PC-3 (cell line): ENCODE measurements around the gene GRB10. TPM values are rescaled to one million over a fixed set of nuclear protein-coding genes. Genes with fewer than 3 reads are reported as not detected.
A peak's percentile ranks its signal among the peaks of the same experiment; 100 is the strongest.

Experiments used
- ATAC-seq: fragments of 200-7000 bp; cut with Tn5 transposase; 2 replicates; pipeline ENCODE4 v1.9.1; 2020; ENCODE audit warnings: mild to moderate bottlenecking, moderate library complexity
- BruUV-seq: library from RNA; stranded (reverse); fragments of 400-500 nt; replicated peaks from 2 replicates; lab custom pipeline; 2021; lab: Mats Ljungman, UMichigan
- CTCF ChIA-PET: fragments of 300-600 bp; sonication (Branson Sonifier 250); formaldehyde crosslinking; loops from one replicate; lab custom pipeline; 2022; ENCODE audit warnings: antibody characterized with exemption; lab: Charles Lee
- POLR2A ChIA-PET: fragments of 300-600 bp; sonication (Branson Sonifier 250); formaldehyde crosslinking; loops from one replicate; lab custom pipeline; 2022; ENCODE audit warnings: antibody characterized with exemption; ENCODE audit not compliant: unreplicated experiment; lab: Charles Lee
- DNase-seq: peaks from one replicate; pipeline ENCODE4 v3.0.0-alpha.2; 2015
- H2AFZ ChIP-seq: fragments of 300-600 bp; sonication (generic); 2 replicates; pipeline ENCODE4 v1.6.0; 2016; ENCODE audit warnings: antibody characterized with exemption, low read length
- H3F3A ChIP-seq: fragments of 300-600 bp; sonication (generic); one replicate; pipeline ENCODE4 v1.6.0; 2017; ENCODE audit warnings: antibody characterized with exemption, low read length, control low read depth, mild to moderate bottlenecking; ENCODE audit not compliant: unreplicated experiment
- H3K27ac ChIP-seq: fragments of 300-600 bp; sonication (generic); 2 replicates; pipeline ENCODE4 v1.5.1; 2016; ENCODE audit warnings: mild to moderate bottlenecking, low read length
- H3K27me3 ChIP-seq: fragments of 300-600 bp; sonication (generic); 2 replicates; pipeline ENCODE4 v1.6.1; 2016; ENCODE audit warnings: low read length, mixed read lengths
- H3K36me3 ChIP-seq: fragments of 300-600 bp; sonication (generic); 2 replicates; pipeline ENCODE4 v1.6.1; 2016; ENCODE audit warnings: low read depth, mixed run types, low read length, mixed read lengths
- H3K4me1 ChIP-seq: fragments of 300-600 bp; sonication (generic); 2 replicates; pipeline ENCODE4 v1.5.1; 2016; ENCODE audit warnings: low read length; ENCODE audit not compliant: insufficient read depth
- H3K4me2 ChIP-seq: fragments of 300-600 bp; sonication (generic); 2 replicates; pipeline ENCODE4 v1.6.0; 2016; ENCODE audit warnings: low read length
- H3K4me3 ChIP-seq: fragments of 300-600 bp; sonication (generic); 2 replicates; pipeline ENCODE4 v1.5.1; 2016; ENCODE audit warnings: mild to moderate bottlenecking, low read length, mixed read lengths
- H3K79me2 ChIP-seq: fragments of 300-600 bp; sonication (generic); 2 replicates; pipeline ENCODE4 v1.6.1; 2017; ENCODE audit warnings: low read length, mixed read lengths
- H3K9ac ChIP-seq: fragments of 300-600 bp; sonication (generic); 2 replicates; pipeline ENCODE4 v1.6.0; 2016; ENCODE audit warnings: mild to moderate bottlenecking, low read length
- H3K9me2 ChIP-seq: fragments of 300-600 bp; sonication (generic); replicated peaks from 2 replicates; pipeline ENCODE4 v1.6.1; 2016; ENCODE audit warnings: mixed run types, low read length, mixed read lengths
- H3K9me3 ChIP-seq: fragments of 300-600 bp; sonication (generic); 2 replicates; pipeline ENCODE4 v1.6.1; 2016; ENCODE audit warnings: low read length, mixed read lengths
- H4K20me1 ChIP-seq: fragments of 300-600 bp; sonication (generic); 2 replicates; pipeline ENCODE4 v1.6.1; 2016; ENCODE audit warnings: low read length, mixed read lengths
- CTCF ChIP-seq: fragments of 300-600 bp; sonication (generic); conservative IDR thresholded peaks from 2 replicates; pipeline ENCODE4 v1.5.1; 2017; ENCODE audit warnings: antibody characterized with exemption, low read depth, mild to moderate bottlenecking, low read length
- EZH2 ChIP-seq: fragments of 300-600 bp; sonication (generic); IDR thresholded peaks from one replicate; pipeline ENCODE4 v1.6.1; 2017; ENCODE audit warnings: antibody characterized with exemption, mild to moderate bottlenecking, low read length; ENCODE audit not compliant: unreplicated experiment
- EZH2phosphoT487 ChIP-seq: fragments of 300-600 bp; sonication (generic); IDR thresholded peaks from 2 replicates; pipeline ENCODE4 v1.6.1; 2018; ENCODE audit warnings: mild to moderate bottlenecking, antibody characterized with exemption, low read length, borderline replicate concordance
- intact Hi-C: fragments of 100-400 bp; cut with micrococcal nuclease; formaldehyde crosslinking; loops from 2 replicates; pipeline ENCODE4 v1.9.0; 2023
- total RNA-seq: library from RNA; depleted of rRNA; stranded (reverse); fragments of >200 nt; gene quantifications from 2 replicates; pipeline ENCODE4 v1.2.3, GENCODE V29; 2014

GRB10 gene
- total RNA-seq, 1 experiment from 2014 or later, result 61.3 TPM

GRCh38 chr7:50825465-50825864, 42.8 kb upstream of the GRB10 start:
- no peaks in the 10 kb centered on the region for H3K79me2 ChIP-seq
- ChIA-PET POLR2A (no interaction called here), CTCF (interaction anchor here (0.6 to 0.8 kb wide), 2 partner anchors 11 to 105 kb away, joined by 4 to 5 read pairs; no protein-coding TSS in a partner anchor)
- no peaks in the 10 kb centered on the region for H3K9me3 ChIP-seq
- no peaks in the 10 kb centered on the region for H3K36me3 ChIP-seq
- ATAC-seq, result no peak
- peaks cover 65% of the 10 kb centered on the region for H3K4me1 ChIP-seq
- intact Hi-C loops, result loop anchor here (5.0 kb wide), 1 partner anchor 137 kb away; no protein-coding TSS in a partner anchor
- no TSS peak for BruUV-seq
- no peak for DNase-seq
- H3K4me2 ChIP-seq, result peak overlapping the region; percentile 15; the same call in 1 of the 2 replicates
- peak overlapping the region; percentile 64 for H3K9ac ChIP-seq
- H2AFZ ChIP-seq, result no peak overlapping the region
- no peaks in the 10 kb centered on the region for H4K20me1 ChIP-seq
- H3K4me3 ChIP-seq, result no peak overlapping the region
- H3K27ac ChIP-seq, result peak overlapping the region; percentile 98
- no peaks in the 10 kb centered on the region for H3K27me3 ChIP-seq
- H3F3A ChIP-seq, result no peaks in the 10 kb centered on the region
- no peaks in the 10 kb centered on the region for H3K9me2 ChIP-seq
- no peak for TF ChIP-seq EZH2phosphoT487
- no peak for TF ChIP-seq CTCF
- TF ChIP-seq EZH2, result no peak

- intact Hi-C loops, result loop anchor here (5.0 kb wide), 1 partner anchor 137 kb away; no protein-coding TSS in a partner anchor
- Histone ChIP-seq H3K9ac (peak overlapping the region; percentile 64), H3K36me3 (no peaks in the 10 kb centered on the region), H3K27me3 (no peaks in the 10 kb centered on the region), H3K4me1 (peaks cover 65% of the 10 kb centered on the region), H4K20me1 (no peaks in the 10 kb centered on the region), H3K4me2 (peak overlapping the region; percentile 15; the same call in 1 of the 2 replicates), H3K9me2 (no peaks in the 10 kb centered on the region), H3F3A (no peaks in the 10 kb centered on the region), H3K79me2 (no peaks in the 10 kb centered on the region), H3K27ac (peak overlapping the region; percentile 98), H2AFZ (no peak overlapping the region), H3K9me3 (no peaks in the 10 kb centered on the region), H3K4me3 (no peak overlapping the region)
- ChIA-PET POLR2A (no interaction called here), CTCF (interaction anchor here (0.6 to 0.8 kb wide), 2 partner anchors 10 to 105 kb away, joined by 4 to 5 read pairs; no protein-coding TSS in a partner anchor)
- DNase-seq (peak; percentile 73), ATAC-seq (peak; percentile 7; the same call in 1 of the 2 replicates)
- TF ChIP-seq CTCF (no peak), EZH2phosphoT487 (no peak), EZH2 (no peak)
- no TSS peak for BruUV-seq
Measured at GRCh38 chr7:50824882-50825281, 42.2 kb upstream of the GRB10 start.

- Histone ChIP-seq H3K27me3 (no peaks in the 10 kb centered on the region), H4K20me1 (no peaks in the 10 kb centered on the region), H2AFZ (no peak overlapping the region), H3K4me2 (no peak overlapping the region), H3K9me2 (no peaks in the 10 kb centered on the region), H3K4me3 (no peak overlapping the region), H3K9ac (peak overlapping the region; percentile 66), H3F3A (no peaks in the 10 kb centered on the region), H3K79me2 (no peaks in the 10 kb centered on the region), H3K36me3 (no peaks in the 10 kb centered on the region), H3K27ac (peak overlapping the region; percentile 90), H3K9me3 (no peaks in the 10 kb centered on the region), H3K4me1 (peaks cover 54% of the 10 kb centered on the region)
- DNase-seq (peak; percentile 36), ATAC-seq (no peak)
- TF ChIP-seq EZH2phosphoT487 (no peak), CTCF (no peak), EZH2 (no peak)
- no TSS peak for BruUV-seq
- POLR2A ChIA-PET, result interaction anchor here (0.6 kb wide), 1 partner anchor 16 kb away, joined by 3 read pairs; no protein-coding TSS in a partner anchor
- intact Hi-C loops, result loop anchor here (1.0 kb wide), 1 partner anchor 10 kb away; no protein-coding TSS in a partner anchor
- CTCF ChIA-PET, result no interaction called here
Measured at GRCh38 chr7:50822706-50823105, 40.0 kb upstream of the GRB10 start.
